GM23338 (cell line): ENCODE measurements around the gene PRRC2A. TPM values are rescaled to one million over a fixed set of nuclear protein-coding genes. Genes with fewer than 3 reads are reported as not detected.

Source experiments
- ATAC-seq: fragments of 200-7000 bp; cut with Tn5 transposase; 3 replicates; pipeline ENCODE4 v1.9.1; 2020
- DNase-seq: peaks from one replicate; pipeline ENCODE4 v3.0.0-alpha.2; 2015; ENCODE audit warnings: low spot score
- H2AFZ ChIP-seq: fragments of 200-600 bp; sonication (generic); 2 replicates; pipeline ENCODE4 v1.8.0; 2016; ENCODE audit warnings: antibody characterized with exemption, mild to moderate bottlenecking, moderate library complexity
- H3F3A ChIP-seq: fragments of 200-600 bp; sonication (generic); replicated peaks from 2 replicates; pipeline ENCODE4 v1.8.0; 2017; ENCODE audit warnings: antibody characterized with exemption, mixed run types, low read depth
- H3K27ac ChIP-seq: fragments of 200-600 bp; sonication (generic); 2 replicates; pipeline ENCODE4 v1.6.1; 2016; ENCODE audit warnings: low read depth
- H3K27me3 ChIP-seq: fragments of 200-600 bp; sonication (generic); 2 replicates; pipeline ENCODE4 v1.8.0; 2016; ENCODE audit warnings: mild to moderate bottlenecking, mixed run types, moderate library complexity; ENCODE audit not compliant: insufficient read depth
- H3K36me3 ChIP-seq: fragments of 200-600 bp; sonication (generic); 2 replicates; pipeline ENCODE4 v1.8.0; 2016; ENCODE audit warnings: mild to moderate bottlenecking; ENCODE audit not compliant: insufficient read depth
- H3K4me1 ChIP-seq: fragments of 200-600 bp; sonication (generic); 2 replicates; pipeline ENCODE4 v1.8.0; 2016; ENCODE audit warnings: mild to moderate bottlenecking, moderate library complexity; ENCODE audit not compliant: insufficient read depth
- H3K4me2 ChIP-seq: fragments of 200-600 bp; sonication (generic); 2 replicates; pipeline ENCODE4 v1.7.1; 2017; ENCODE audit warnings: mixed run types
- H3K4me3 ChIP-seq: fragments of 200-600 bp; sonication (generic); 2 replicates; pipeline ENCODE4 v1.6.1; 2016; ENCODE audit warnings: mixed run types
- H3K79me2 ChIP-seq: fragments of 200-600 bp; sonication (generic); replicated peaks from 2 replicates; pipeline ENCODE4 v1.8.0; 2017; ENCODE audit warnings: mild to moderate bottlenecking; ENCODE audit not compliant: insufficient read depth
- H3K9me2 ChIP-seq: fragments of 200-600 bp; sonication (generic); 2 replicates; pipeline ENCODE4 v1.8.0; 2017; ENCODE audit not compliant: insufficient read depth
- H4K20me1 ChIP-seq: fragments of 200-600 bp; sonication (generic); replicated peaks from 2 replicates; pipeline ENCODE4 v1.8.0; 2017; ENCODE audit warnings: mild to moderate bottlenecking; ENCODE audit not compliant: insufficient read depth
- H3K27ac Mint-ChIP-seq: 2 replicates; pipeline ENCODE4 v1.8.0; 2020; ENCODE audit warnings: inconsistent platforms, mild to moderate bottlenecking, moderate library complexity, mixed read lengths
- H3K27me3 Mint-ChIP-seq: 3 replicates; pipeline ENCODE4 v1.8.0; 2022; ENCODE audit warnings: low read depth, mild to moderate bottlenecking, moderate library complexity, mixed read lengths, inconsistent platforms; ENCODE audit not compliant: insufficient read depth, poor library complexity
- H3K36me3 Mint-ChIP-seq: 3 replicates; pipeline ENCODE4 v1.8.0; 2021; ENCODE audit warnings: low read depth, mild to moderate bottlenecking, inconsistent platforms, moderate library complexity, mixed read lengths
- H3K4me1 Mint-ChIP-seq: 3 replicates; pipeline ENCODE4 v1.8.0; 2020; ENCODE audit warnings: mild to moderate bottlenecking, inconsistent platforms, mixed read lengths
- H3K4me3 Mint-ChIP-seq: 3 replicates; pipeline ENCODE4 v1.8.0; 2021; ENCODE audit warnings: moderate library complexity, mild to moderate bottlenecking, inconsistent platforms, mixed read lengths
- H3K9me3 Mint-ChIP-seq: 3 replicates; pipeline ENCODE4 v1.8.0; 2020; ENCODE audit warnings: moderate library complexity, mild to moderate bottlenecking, inconsistent platforms, mixed read lengths
- CREB1 ChIP-seq: fragments of 250-450 bp; sonication (Bioruptor Pico); IDR thresholded peaks from 2 replicates; pipeline ENCODE4 v1.5.0; 2020; ENCODE audit warnings: low read depth, mild to moderate bottlenecking, moderate library complexity
- CTCF ChIP-seq, 2 experiments: fragments of 200-600 bp in 1 of 2; sonication (generic) in 1 of 2; conservative IDR thresholded peaks; 2 replicates each; pipeline versions ENCODE4 v1.5.1 to v1.6.1; 2016 to 2017; ENCODE audit warnings: antibody characterized with exemption in 2 of 2, low read depth in 2 of 2, mild to moderate bottlenecking in 2 of 2, moderate library complexity in 1 of 2
- EZH2phosphoT487 ChIP-seq: fragments of 200-600 bp; sonication (generic); IDR thresholded peaks from one replicate; pipeline ENCODE4 v1.8.1; 2018; ENCODE audit warnings: antibody characterized with exemption; ENCODE audit not compliant: unreplicated experiment
- JUNB ChIP-seq: IDR thresholded peaks from one replicate; pipeline ENCODE4 v1.6.1; 2016; ENCODE audit warnings: antibody characterized with exemption; ENCODE audit not compliant: unreplicated experiment
- NANOG ChIP-seq: IDR thresholded peaks from 2 replicates; pipeline ENCODE4 v1.6.1; 2016; ENCODE audit warnings: antibody characterized with exemption, borderline replicate concordance
- REST ChIP-seq: IDR thresholded peaks from one replicate; pipeline ENCODE4 v1.6.1; 2018; ENCODE audit warnings: antibody characterized with exemption; ENCODE audit not compliant: unreplicated experiment
- STAT1 ChIP-seq: IDR thresholded peaks from one replicate; pipeline ENCODE4 v1.6.1; 2016; ENCODE audit warnings: antibody characterized with exemption; ENCODE audit not compliant: unreplicated experiment
- polyA plus RNA-seq: library from polyadenylated mRNA; unstranded; fragments of >200 nt; fragmentation: Nextera tagmentation; extraction: Ambion mirVana; gene quantifications from 2 replicates; pipeline ENCODE4 v1.2.1, GENCODE V29; 2016
- total RNA-seq: library from RNA; depleted of rRNA; stranded (reverse); fragments of >200 nt; shearing (Covaris generic); gene quantifications from 2 replicates; pipeline ENCODE4 v1.2.3, GENCODE V29; 2014

The PRRC2A gene
- total and polyA plus RNA-seq, 2 experiments from 2014 or later = 213 to 273 TPM

- Mint-ChIP-seq H3K4me3 (no peak overlapping the region), H3K36me3 (no peaks in the 10 kb centered on the region; the same call in 2 of the 3 replicates), H3K9me3 (no peaks in the 10 kb centered on the region; the same call in 2 of the 3 replicates), H3K27ac (no peak overlapping the region), H3K27me3 (peaks cover 22% of the 10 kb centered on the region), H3K4me1 (peaks cover 11% of the 10 kb centered on the region)
- H3F3A ChIP-seq = no peaks in the 10 kb centered on the region
- no peaks in the 10 kb centered on the region for H4K20me1 ChIP-seq
- H3K27me3 ChIP-seq = no peaks in the 10 kb centered on the region
- H3K79me2 ChIP-seq = no peaks in the 10 kb centered on the region
- no peak overlapping the region for H3K4me2 ChIP-seq
- H3K4me3 ChIP-seq = no peak overlapping the region
- 0 out of 2 replicates have a peak overlapping the region, but pooled peaks have one; percentile 47 for H2AFZ ChIP-seq
- ATAC-seq (peak; percentile 61), DNase-seq (no peak)
- H3K9me2 ChIP-seq = no peaks in the 10 kb centered on the region
- TF ChIP-seq REST (no peak), EZH2phosphoT487 (no peak), CTCF (conservative IDR thresholded peaks at IDR 0.05; ENCODE audit: low read depth in 2 of 2) (peak; percentile 23 to 49; a peak in 3 of 4 replicates)
- H3K4me1 ChIP-seq = no peaks in the 10 kb centered on the region
- no peaks in the 10 kb centered on the region for H3K36me3 ChIP-seq
- H3K27ac ChIP-seq = no peak overlapping the region
Measured at GRCh38 chr6:31574106-31575061, 46.1 kb upstream of the PRRC2A start.

GRCh38 chr6:31575335-31575901 is 45.1 kb upstream of the PRRC2A start, which contains the start of gene TNF:
TNF (plus strand) TSS chr6:31575565; CDS start chr6:31575742, 177 bp downstream.
- no peaks in the 10 kb centered on the region for H4K20me1 ChIP-seq
- H3K9me2 ChIP-seq = no peaks in the 10 kb centered on the region
- no peaks in the 10 kb centered on the region for H3K36me3 ChIP-seq
- peaks cover 6% of the 10 kb centered on the region for H3K27me3 ChIP-seq
- Mint-ChIP-seq H3K4me1 (peaks cover 14% of the 10 kb centered on the region), H3K4me3 (no peak within 1 kb of the TSS), H3K27me3 (peaks cover 29% of the 10 kb centered on the region), H3K27ac (no peak within 1 kb of the TSS), H3K9me3 (no peaks in the 10 kb centered on the region; the same call in 2 of the 3 replicates), H3K36me3 (no peaks in the 10 kb centered on the region; the same call in 2 of the 3 replicates)
- no peaks in the 10 kb centered on the region for H3F3A ChIP-seq
- ATAC-seq (no peak), DNase-seq (no peak)
- H3K27ac ChIP-seq = no peak within 1 kb of the TSS
- no peak within 1 kb of the TSS for H3K4me3 ChIP-seq
- no peak for TF ChIP-seq NANOG
- no peak for TF ChIP-seq JUNB
- TF ChIP-seq CREB1 (CRISPR knock-in tag) = no peak
- TF ChIP-seq STAT1 = no peak
- no peak within 1 kb of the TSS for H2AFZ ChIP-seq
- no peaks in the 10 kb centered on the region for H3K79me2 ChIP-seq
- no peak within 1 kb of the TSS for H3K4me2 ChIP-seq
- no peaks in the 10 kb centered on the region for H3K4me1 ChIP-seq
